Chondrocyte (in vitro differentiated cells): ENCODE data around the gene IARS2. TPM values are rescaled to one million over a fixed set of nuclear protein-coding genes. Genes with fewer than 3 reads are reported as not detected.
A peak's percentile ranks its signal among the peaks of the same experiment; 100 is the strongest.

Source experiments
- DNase-seq: peaks from one replicate; pipeline ENCODE4 v3.0.0; 2021; ENCODE audit warnings: mixed read lengths, low spot score
- H3K27ac Mint-ChIP-seq: one replicate; pipeline ENCODE4 v1.8.0; 2021; ENCODE audit warnings: mild to moderate bottlenecking, moderate library complexity, mixed read lengths; ENCODE audit not compliant: unreplicated experiment
- H3K27me3 Mint-ChIP-seq: 2 replicates; pipeline ENCODE4 v1.8.0; 2021; ENCODE audit warnings: low read depth, mixed read lengths
- H3K36me3 Mint-ChIP-seq: 2 replicates; pipeline ENCODE4 v1.8.0; 2021; ENCODE audit warnings: low read depth, mixed read lengths
- H3K4me1 Mint-ChIP-seq: 2 replicates; pipeline ENCODE4 v1.8.0; 2021; ENCODE audit warnings: low read depth, mild to moderate bottlenecking, mixed read lengths
- H3K4me3 Mint-ChIP-seq: one replicate; pipeline ENCODE4 v1.8.0; 2021; ENCODE audit warnings: mild to moderate bottlenecking, moderate library complexity, mixed read lengths; ENCODE audit not compliant: unreplicated experiment
- H3K9me3 Mint-ChIP-seq: 2 replicates; pipeline ENCODE4 v1.8.0; 2021; ENCODE audit warnings: low read depth, mixed read lengths
- CTCF ChIP-seq: fragments of 200-600 bp; sonication (generic); IDR thresholded peaks from 2 replicates; pipeline ENCODE4 v1.5.0; 2021; ENCODE audit warnings: antibody characterized with exemption, mild to moderate bottlenecking, moderate library complexity
- microRNA-seq: library from miRNA; unstranded; fragments of <30 nt; microRNA quantifications from one replicate; pipeline ENCODE4 v1.2.0, GENCODE V29; 2020; ENCODE audit warnings: borderline number of aligned reads
- total RNA-seq: library from RNA; stranded (reverse); gene quantifications from 3 replicates; pipeline ENCODE4 v1.2.1, GENCODE V29; 2021

Gene IARS2
- total RNA-seq, 1 donor from 2014 or later: 64.9 TPM

GRCh38 chr1:220186752-220187151 lies 92.8 kb downstream of the IARS2 start:
- no peak for TF ChIP-seq CTCF
- no peak overlapping the region for H3K27ac Mint-ChIP-seq
- no peak overlapping the region for H3K4me3 Mint-ChIP-seq
- DNase-seq: no peak
- H3K9me3 Mint-ChIP-seq: no peaks in the 10 kb centered on the region
- H3K36me3 Mint-ChIP-seq: peaks cover 16% of the 10 kb centered on the region
- peaks cover 36% of the 10 kb centered on the region for H3K4me1 Mint-ChIP-seq
- no peaks in the 10 kb centered on the region for H3K27me3 Mint-ChIP-seq

GRCh38 chr1:220188538-220188937 lies 94.6 kb downstream of the IARS2 start:
- H3K4me3 Mint-ChIP-seq: no peak overlapping the region
- no peak overlapping the region for H3K27ac Mint-ChIP-seq

GRCh38 chr1:220189750-220190347 lies 95.9 kb downstream of the IARS2 start:
- peaks cover 28% of the 10 kb centered on the region for H3K36me3 Mint-ChIP-seq

More at GRCh38 chr1:220188538-220188937, 94.6 kb downstream of the IARS2 start:
- H3K27me3 Mint-ChIP-seq: no peaks in the 10 kb centered on the region
- peaks cover 22% of the 10 kb centered on the region for H3K36me3 Mint-ChIP-seq
- TF ChIP-seq CTCF: no peak
- H3K4me1 Mint-ChIP-seq: peaks cover 23% of the 10 kb centered on the region
- no peaks in the 10 kb centered on the region for H3K9me3 Mint-ChIP-seq
- DNase-seq: no peak

DNA sequence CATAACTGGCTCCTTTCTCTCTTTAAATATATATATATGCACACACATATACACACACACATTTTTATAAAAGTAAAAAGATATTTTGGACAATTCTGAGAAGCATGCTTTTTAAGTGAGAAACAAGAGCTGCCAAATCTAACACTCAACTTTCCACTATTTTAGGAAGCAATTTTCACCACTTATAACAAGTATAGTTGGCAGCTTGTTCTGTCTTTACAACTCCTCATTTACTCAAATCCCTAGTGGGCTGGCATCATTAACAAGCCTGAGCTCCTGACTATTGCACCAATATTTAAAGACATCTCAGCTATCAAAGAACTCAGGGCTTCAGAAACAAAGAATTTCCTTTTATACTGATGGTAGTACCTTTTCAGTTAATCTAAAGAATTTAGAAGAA lies 101.8 kb downstream of the IARS2 start:
- H3K36me3 Mint-ChIP-seq: peaks cover 21% of the 10 kb centered on the region
- TF ChIP-seq CTCF: no peak
- DNase-seq: no peak
- H3K4me3 Mint-ChIP-seq: no peak overlapping the region
- peaks cover 6% of the 10 kb centered on the region for H3K4me1 Mint-ChIP-seq
- no peaks in the 10 kb centered on the region for H3K9me3 Mint-ChIP-seq
- H3K27me3 Mint-ChIP-seq: no peaks in the 10 kb centered on the region
- no peak overlapping the region for H3K27ac Mint-ChIP-seq

More at GRCh38 chr1:220189750-220190347, 95.9 kb downstream of the IARS2 start:
- peak; percentile 89 for TF ChIP-seq CTCF
- no peak for DNase-seq
- no peaks in the 10 kb centered on the region for H3K27me3 Mint-ChIP-seq
- no peaks in the 10 kb centered on the region for H3K9me3 Mint-ChIP-seq
- H3K4me3 Mint-ChIP-seq: no peak overlapping the region
- peaks cover 14% of the 10 kb centered on the region for H3K4me1 Mint-ChIP-seq
- no peak overlapping the region for H3K27ac Mint-ChIP-seq

Small RNAs within 50 kb of the gene (microRNA-seq; reads per million reads assigned to microRNA genes)
- gene MIR194-1 (not detected), gene MIR215 (not detected)

Other genes with a start within 250 kb of the IARS2 start
- gene SLC30A10, start 165.6 kb upstream of the IARS2 start, total RNA-seq: not detected in 3 replicates
- gene EPRS1, start 47.6 kb upstream of the IARS2 start, total RNA-seq: 134 to 181 TPM (median 178 TPM) in 3 replicates
- gene BPNT1, start 4.3 kb upstream of the IARS2 start, total RNA-seq: 16.3 to 26.5 TPM (median 16.9 TPM) in 3 replicates
- 47.5 to 55.7 TPM (median 48.2 TPM) in 3 replicates for gene RAB3GAP2, start 178.3 kb downstream of the IARS2 start, total RNA-seq